DOHH2 (cell line): Measurements from ENCODE around the gene SLC6A12.

Source experiments
- CTCF ChIP-seq: fragments of 200-600 bp; sonication (generic); IDR thresholded peaks from one replicate; pipeline ENCODE4 v1.5.1; 2014; ENCODE audit warnings: antibody characterized with exemption, mild to moderate bottlenecking, low read depth, low read length; ENCODE audit not compliant: poor library complexity, severe bottlenecking
- EZH2phosphoT487 ChIP-seq: fragments of 200-600 bp; sonication (generic); IDR thresholded peaks from 2 replicates; pipeline ENCODE4 v1.6.1; 2017; ENCODE audit warnings: borderline replicate concordance, mild to moderate bottlenecking, antibody characterized with exemption, low read length, moderate library complexity, mixed read lengths

DNA sequence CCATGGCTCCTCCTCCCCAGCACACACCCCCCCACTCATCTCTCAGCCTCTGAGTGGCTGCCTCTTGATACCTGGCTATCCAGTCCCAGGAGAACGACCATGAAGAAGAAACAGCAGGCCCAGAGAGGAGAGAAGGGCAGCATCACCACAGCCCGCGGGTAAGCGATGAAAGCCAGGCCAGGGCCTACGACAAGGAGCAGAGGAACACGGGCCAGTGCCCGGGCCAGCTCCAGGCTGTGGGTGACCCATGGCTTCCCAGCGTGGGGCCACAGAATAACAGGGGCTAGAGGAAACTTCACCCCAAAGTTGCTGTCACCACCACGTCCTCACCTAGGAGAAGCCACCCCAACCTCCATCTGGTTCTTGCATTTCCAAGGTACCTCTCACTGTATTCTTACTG lies 10.4 kb upstream of the SLC6A12 start:
- no peak for TF ChIP-seq EZH2phosphoT487
- TF ChIP-seq CTCF = no peak
